ENCODE measurements around the gene IFITM10.

GRCh38 chr11:1771273-1771672 is 20.9 kb upstream of the IFITM10 start:
- no peak for TF ChIP-seq CTCF (IDR thresholded peaks at IDR 0.05)
- TF ChIP-seq POLR2AphosphoS5 (IDR thresholded peaks at IDR 0.05; ENCODE audit: low read depth, low read length), result no peak

All from Panc1 (cell line).